Activated naive CD4-positive, alpha-beta T cell treated with Interleukin-2 at 50 U/mL for 16 hours (primary cell): ENCODE results near the gene MGRN1.

Source experiments
- DNase-seq: peaks from one replicate; pipeline ENCODE4 v3.0.0-alpha.2; 2020

Gene MGRN1

DNA sequence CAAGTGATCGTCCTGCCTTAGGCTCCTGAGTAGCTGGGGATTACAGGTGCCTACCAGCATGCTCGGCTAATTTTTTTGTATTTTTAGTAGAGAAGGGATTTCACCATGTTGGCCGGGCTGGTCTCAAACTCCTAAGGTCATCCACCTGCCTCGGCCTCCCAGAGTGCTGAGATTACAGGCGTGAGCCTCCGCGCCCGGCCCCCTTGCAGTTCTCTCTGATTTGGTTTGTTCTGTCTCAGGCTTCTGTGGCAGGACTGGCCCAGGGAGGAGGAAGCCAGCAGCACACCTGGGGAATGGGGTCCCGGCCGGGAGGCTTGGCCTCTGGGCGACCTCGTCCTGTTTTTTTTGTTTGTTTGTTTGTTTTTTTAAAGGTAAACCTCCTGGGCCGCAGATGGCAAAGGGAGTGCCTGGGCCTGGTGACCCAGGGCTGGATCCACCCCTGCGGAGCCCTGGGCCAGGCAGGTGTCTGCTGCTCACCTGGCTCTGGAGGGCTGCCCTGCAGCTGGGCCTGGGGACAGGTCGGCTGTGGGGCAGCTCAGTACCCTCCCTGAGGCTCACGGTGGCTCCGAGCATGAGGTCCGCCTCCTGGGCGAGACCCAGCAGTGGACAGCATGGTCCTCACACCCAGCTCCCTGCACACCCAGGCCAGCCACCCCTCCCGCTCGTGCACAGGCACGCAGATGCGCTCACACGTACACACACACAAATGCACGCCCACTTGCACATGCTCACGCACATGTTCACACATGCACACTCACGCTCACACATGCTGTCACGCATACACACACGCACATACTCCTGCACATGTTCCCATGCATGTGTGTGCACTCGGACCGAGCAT lies 65.5 kb downstream of the MGRN1 start:
- DNase-seq: no peak

DNA sequence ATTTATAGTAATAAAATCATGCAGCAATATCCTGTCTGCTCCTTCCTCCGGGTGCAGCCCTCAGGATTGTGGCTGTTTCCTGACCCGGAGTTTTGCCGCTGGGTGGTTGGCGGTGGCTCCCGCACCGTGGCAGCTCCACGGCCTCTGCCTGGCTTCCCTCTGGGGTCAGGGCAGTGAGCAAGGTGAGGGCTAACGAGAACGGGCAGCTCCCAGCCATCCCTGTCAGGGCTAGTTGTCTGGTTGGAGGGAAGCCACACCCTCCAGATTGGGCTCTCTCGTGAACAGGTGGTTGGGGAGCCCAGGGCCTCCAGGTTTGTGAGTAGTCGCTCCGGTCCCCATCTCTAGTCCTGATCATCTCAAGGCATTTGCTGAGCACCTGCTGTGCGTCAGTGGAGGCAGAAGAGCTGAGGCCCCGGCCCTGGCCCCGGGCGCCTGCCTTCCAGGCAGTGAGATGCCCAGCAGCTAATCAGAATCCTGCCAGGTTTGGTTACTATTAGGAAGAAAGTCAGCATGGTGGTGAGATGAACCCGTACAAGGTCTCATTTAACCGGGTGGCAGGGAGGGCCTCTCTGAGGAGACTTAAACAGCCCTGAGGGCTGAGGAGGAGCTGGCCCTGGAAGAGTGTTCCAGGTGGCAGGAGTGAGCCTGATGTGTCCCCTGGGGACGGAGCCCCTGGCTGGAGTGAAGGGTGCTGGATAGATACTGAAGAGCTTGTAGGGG lies 66.5 kb downstream of the MGRN1 start:
- no peak for DNase-seq

DNA sequence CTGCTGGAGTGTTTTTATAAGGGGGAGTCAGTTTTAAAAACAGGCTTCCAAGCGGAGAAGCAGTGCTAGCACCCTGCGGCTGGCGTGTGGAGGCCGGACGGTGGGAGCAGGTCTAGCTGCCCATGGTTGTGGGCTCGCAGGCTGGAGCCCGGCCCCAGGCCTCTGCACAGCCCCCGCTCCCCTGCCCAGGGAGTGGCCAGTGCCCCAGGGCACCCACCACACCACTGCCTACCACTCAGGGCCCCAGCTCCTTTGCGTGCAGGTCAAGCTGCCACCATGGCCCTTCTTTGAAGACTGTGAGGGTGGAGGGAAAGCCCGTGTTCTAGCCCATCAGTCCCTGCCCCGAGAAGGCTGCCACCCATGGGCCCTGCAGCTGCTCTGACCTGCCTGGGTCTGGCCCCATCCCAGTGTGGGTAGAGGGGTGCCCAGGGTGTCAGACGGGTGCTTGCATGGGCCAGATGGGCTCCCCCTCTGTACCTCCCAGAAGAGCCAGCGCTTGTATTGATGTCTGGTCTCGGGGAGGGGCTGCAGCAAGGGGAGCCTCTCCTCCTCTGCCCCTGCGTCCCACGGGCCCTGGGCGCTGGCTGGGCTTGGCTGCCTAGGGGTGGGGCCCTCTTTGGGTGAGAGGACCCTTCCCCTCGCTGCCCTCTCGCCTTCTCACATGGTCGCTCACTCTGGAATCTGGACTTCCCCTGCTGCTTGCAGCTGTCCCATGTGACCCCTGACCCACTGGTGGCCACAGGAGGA lies 67.2 kb downstream of the MGRN1 start:
- no peak for DNase-seq

DNA sequence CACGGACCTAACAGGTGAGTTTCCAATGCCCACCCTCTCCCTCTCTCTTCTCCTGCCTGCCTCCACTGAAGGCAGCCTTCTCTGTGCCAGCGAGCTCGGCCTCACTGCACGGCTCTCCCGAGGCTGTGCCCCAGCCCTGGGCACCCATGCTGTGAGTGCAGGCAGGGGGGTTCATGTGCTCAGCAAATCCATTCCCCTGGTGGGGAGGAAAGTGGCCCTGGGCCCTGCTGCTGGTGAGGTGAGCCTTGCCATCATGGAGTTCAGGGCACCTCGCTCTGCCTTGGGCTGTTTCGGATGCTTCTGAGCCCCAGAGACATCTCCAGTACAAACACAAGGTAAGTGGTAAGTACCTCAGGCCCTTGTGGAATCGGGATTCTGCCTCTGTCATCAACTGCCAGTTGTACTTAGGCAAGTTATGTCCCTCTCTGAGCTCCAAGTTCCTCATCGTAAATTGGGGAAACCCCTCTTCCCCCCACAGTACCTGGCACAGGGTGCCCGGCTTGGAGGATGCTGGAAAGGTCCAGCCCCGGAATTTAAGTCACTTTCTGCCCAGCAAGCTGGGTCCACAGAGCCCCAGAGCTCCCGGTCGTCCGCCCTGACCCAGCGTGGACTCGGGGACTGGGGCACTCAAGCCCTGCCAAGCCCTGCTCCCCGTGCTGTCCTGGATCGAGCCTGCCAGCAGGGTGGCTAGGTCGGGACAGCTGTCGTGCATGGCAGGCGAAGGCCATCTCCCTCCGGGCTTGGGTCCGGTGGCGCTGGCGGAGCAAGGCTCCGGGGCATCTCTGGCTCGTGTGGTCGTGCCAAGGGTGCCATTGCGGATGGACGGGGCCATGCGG lies 68.1 kb downstream of the MGRN1 start:
- peak; percentile 14 for DNase-seq

DNA sequence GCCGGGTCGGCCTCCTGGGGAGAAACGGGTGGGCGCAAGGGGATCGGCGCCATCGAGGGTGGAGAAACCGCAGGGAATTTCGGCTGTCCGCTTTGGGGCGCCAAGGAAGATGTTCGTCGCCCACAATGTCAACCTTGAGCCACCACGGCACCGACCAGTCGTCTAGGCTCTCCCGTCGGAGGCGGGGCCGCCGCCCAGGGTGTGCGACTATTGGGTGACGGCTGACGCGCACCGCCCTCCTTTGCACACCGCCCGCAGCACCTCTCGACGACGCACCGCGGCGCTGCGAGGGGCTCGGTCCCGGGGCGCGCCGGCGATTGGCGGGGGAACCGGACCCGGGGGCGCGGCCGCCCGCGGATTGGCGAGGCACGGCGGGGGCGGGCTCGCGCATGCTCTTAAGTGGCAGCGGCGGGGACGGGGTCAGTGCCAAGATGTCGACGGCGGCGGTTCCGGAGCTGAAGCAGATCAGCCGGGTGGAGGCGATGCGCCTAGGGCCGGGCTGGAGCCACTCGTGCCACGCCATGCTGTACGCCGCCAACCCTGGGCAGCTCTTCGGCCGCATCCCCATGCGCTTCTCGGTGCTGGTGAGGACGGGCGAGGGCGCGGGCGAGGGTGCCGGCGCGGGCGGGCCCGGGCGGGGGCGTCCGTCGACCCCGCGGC lies 68.8 kb downstream of the MGRN1 start, which contains the start of gene NUDT16L1:
NUDT16L1 (plus strand) TSS at position 267 of the 660 bp plus-strand sequence; CDS start at position 432, 165 bp downstream.
- DNase-seq: peak; percentile 97

DNA sequence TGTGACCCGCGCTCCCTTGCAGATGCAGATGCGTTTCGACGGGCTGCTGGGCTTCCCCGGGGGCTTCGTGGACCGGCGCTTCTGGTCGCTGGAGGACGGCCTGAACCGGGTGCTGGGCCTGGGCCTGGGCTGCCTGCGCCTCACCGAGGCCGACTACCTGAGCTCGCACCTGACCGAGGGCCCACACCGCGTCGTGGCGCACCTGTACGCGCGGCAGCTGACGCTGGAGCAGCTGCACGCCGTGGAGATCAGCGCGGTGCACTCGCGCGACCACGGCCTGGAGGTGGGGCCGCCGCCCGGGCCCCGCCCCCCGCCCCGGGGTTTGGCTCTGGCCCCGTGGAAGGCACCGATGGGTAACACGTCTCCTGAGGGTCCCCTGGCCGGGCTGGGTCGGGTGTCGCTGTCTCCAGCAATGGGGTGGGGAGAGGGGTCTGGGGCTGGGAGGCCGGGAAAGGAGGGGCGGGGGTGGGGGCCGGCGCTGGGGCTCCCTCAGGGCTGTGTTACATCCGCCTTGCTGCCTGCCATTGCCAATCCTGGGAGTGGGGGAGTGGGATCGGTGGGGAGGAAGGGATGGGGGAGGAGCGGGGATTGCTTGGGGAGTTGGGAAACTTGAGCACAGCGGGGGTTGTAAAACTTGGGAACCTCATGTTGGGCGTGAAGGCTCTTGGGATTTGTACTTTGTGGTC lies 69.5 kb downstream of the MGRN1 start:
- peak; percentile 57 for DNase-seq

DNA sequence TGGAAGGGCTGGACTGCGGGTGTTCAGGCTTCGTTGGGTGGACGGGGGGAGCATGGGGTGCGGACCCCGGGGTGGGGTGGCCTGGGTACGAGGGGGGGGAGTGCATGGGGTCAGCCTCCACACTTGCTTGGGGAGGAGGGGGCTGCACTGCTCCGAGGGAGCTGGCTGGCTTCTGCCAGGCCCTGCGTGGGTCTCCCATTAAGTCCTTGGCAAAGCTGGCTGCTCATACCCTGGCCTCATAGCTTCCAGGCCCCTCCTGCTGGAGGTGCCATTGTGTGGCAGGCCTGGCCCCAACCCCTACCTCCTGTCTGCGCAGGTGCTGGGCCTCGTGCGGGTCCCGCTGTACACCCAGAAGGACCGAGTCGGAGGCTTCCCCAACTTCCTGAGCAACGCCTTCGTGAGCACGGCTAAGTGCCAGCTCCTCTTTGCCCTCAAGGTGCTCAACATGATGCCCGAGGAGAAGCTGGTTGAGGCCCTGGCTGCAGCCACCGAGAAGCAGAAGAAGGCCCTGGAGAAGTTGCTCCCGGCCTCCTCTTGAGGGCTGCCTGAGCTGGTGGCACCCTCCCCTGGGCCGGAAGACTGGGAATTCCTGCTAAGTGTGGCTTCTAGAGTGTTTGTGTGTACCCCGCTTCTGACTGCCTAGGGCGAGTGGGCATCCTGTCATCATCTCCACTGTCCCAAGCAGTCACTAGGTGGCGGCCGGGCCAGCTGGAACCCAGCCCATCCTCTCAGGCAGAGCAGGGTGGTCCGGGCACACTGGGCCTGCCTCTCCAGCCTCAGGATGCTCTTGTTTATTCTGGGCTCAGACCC lies 70.2 kb downstream of the MGRN1 start:
- DNase-seq: no peak

DNA sequence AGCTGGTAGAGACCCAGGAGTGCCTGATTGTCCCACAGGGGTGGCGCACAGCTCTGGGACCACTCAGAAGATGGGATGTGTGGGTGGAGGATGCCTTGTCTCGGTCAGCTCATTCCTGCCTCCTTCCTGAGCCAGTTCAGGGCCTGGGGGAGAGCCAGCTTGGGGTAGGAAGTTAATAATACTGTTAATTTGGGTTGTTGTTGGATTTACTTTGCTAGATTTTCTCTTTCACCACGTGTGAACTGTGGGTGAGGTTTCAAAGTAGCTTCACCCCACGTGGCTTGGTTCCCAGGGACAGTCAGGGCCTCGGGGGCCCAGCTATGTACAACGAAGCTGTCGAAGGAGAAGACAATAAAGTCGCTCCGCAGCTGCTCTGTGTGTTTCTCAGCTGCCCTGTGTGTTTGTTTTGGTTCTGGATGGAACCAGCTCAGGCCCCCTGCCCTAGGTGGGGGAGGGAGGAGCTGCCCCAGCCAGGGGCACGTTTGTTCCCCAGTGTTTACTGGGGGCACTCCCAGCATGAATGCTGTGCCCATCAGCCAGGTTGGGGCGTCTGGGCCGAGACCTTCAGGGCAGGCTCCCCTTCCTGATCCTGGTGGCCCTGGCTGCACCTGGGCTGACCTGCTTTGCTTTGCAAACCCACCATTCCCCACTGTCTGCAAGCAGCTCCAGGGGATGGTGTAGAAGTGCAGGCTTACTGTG lies 71.0 kb downstream of the MGRN1 start:
- DNase-seq: no peak

DNA sequence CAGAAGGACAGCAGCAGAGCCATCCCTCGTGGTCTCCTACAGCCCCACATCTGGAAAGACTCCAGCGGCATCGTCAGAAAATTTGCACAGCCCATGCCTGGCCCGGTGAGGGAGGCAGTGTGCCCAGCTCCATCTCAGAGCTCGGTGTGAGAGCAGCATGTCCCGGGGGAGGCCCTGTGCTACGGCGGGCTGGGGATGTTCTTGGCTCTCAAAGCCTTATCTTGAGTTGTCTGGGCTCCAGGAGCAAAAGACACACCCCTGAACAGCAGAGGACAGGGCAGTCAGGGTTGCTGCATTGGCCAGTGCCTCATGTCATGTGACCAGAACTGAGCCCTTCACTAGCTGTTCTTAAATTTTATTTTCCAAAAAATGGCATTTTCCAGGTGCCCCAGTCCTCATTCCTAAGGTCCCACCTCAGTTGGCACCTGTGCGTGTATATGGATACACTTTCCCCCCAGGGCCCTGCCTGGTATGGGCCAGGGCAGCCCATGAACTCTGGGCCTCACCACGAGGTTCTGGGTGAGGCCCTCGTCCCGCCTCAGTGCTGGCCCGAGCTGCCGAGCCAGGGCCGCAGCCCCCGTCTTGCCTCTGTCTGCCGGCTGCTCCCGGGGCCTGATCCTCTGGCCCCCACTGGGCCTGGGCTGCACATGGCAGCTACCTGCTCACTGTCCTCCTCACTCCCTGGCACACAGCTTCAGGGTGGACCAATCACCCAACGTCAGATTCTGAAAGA lies 71.7 kb downstream of the MGRN1 start:
- no peak for DNase-seq

DNA sequence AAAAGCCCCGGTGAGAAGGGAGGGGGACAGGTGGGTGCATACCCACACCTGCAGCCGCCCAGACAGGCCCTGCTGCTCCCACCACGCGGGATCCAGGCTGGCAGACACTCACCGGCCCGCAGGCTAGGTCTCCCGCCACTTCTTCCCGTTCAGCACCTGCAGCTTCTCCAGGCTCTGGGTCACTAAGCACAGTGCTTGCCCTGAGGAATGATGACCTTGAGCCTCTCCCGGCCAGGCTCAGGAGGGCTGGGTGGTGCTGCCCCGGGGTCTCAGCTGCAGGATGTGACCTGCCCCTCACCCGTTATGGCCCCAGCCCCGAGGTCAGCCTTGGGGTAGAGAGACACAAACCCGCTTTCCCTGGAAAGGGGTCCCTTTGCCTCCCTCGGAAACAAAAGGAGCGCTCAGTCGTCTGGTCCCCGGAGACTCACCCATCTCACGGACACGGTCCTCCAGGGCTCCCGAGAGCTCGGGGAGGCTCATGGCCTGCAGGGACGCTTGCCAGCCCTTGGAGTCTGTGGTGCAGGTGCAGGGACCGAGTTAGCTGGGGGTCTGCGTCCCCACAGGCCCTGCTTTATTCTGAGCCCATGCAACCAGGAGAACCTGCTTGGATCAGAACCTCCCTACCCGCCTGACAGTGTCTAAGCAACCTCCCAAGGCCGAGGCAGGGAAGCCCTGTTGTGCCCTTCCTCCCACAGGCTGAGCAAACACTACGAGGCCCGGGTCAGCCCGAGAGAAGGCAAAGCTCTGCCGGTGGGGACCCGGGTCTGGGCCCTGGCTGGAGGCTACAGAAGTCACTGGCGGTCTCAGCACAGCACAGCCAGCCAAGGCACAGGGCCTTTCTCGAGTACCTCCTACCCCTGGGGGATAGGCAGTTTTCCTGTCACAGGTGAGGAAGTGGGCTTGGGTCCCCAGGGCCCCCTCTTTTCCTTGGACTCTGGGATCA lies 72.5 kb downstream of the MGRN1 start:
- no peak for DNase-seq

DNA sequence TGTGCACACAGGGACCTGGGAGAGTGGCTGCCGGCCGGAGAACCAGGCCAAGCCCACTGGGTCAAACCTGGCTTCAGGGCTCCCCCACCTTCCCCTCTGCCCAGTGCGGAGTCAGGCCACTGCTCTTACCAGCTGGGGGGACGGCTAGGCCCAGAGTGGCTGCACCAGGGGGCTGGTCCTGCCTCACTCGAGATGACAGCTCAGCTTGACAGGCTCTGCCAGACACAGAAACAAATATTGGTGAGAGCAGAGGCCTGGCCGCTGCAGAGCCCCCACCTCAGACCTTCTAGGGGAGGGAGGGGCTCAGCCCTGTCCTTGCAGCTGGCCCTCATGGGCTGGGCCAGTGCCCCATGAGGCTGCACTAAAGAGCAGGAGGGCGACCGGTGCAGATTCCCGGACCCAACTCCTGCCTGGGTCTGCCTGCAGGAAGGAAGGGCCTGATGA lies 73.2 kb downstream of the MGRN1 start:
- no peak for DNase-seq

DNA sequence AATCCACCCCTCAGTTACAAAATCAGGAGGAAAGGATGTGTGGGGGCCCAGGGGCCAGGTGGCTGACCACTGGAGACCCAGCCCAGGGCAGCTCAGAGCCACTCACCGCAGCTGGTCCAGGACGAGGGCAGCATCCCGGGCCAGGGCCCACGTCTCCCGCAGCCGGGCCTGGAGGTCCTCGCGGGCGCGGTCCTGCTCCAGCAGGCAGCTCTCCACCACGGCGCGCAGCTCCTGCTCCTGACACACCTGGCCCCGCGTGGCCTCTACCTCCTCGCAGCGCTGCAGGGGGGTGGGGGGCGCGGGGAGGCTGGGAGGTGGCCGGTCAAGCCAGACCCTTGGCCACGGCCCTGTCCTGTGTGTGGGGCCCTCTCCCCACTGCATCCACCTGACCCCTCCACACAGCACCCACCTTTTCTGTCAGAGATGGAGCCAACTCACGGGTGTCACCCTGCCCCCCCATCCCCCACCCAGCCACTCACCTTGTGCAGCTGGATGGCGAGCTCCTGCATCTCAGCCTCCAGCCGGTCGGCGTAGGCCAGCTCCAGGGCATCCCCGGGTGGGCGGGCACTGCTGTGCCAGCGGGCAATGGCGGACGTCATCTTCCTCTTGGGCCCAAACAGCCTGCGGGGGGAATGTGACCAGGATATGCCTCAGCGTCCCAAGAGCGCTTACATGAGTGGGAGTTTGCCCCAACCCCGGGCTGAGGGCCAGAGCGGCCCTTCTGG lies 73.9 kb downstream of the MGRN1 start:
- DNase-seq: no peak

DNA sequence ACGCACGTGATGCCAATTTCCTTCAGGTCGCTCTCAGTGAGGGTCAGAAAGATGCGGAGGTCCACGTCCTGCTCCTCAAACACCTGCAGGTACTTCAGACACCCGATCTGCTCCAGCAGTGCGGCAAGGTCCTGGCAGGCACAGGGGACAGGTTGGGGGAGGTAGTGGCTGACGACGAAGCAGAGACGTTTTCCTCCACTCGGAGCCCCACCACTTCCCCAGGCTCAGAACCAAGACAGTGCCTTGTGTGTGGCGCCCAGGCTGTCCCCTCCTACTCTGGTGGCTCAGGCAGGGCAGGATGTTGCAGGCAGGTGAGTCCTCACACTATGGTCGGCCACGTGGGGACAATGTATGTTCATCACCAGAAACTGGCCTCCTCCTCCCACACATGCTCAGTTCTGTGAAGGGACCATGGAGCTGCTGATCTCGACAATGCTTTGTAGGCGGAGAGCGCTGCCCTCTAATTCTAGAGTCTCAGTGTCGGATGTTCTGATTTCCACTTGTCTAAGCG lies 74.5 kb downstream of the MGRN1 start:
- no peak for DNase-seq

DNA sequence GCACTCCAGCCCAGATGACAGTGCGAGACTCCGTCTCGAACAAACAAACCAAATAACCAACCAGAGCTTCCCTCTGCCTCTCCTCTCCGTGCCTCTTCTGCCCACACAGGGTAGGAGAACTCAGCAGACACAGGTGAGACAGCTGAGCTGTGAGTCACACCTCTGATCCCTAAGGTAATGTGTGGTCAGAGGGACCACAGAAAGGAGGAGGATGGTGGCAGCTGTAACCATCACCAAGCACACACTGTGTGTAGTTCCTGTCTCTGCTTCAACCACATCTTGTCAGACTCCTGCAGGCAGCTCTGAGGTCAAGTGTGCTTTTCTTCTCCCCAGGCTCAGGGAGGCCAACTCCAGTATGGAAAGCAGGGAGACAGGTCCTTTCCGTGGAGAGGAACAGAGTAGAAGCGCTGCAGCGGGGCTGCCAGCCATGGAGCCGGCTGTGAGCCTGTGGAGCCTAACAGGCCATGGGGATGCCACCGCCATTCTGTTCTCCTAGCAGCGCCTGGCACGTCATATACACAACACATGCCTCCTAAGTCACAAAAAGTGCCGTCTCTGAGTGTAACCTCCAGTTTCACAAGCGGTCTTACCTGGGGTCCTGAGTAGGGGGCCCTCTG lies 75.9 kb downstream of the MGRN1 start:
- peak; percentile 20 for DNase-seq

DNA sequence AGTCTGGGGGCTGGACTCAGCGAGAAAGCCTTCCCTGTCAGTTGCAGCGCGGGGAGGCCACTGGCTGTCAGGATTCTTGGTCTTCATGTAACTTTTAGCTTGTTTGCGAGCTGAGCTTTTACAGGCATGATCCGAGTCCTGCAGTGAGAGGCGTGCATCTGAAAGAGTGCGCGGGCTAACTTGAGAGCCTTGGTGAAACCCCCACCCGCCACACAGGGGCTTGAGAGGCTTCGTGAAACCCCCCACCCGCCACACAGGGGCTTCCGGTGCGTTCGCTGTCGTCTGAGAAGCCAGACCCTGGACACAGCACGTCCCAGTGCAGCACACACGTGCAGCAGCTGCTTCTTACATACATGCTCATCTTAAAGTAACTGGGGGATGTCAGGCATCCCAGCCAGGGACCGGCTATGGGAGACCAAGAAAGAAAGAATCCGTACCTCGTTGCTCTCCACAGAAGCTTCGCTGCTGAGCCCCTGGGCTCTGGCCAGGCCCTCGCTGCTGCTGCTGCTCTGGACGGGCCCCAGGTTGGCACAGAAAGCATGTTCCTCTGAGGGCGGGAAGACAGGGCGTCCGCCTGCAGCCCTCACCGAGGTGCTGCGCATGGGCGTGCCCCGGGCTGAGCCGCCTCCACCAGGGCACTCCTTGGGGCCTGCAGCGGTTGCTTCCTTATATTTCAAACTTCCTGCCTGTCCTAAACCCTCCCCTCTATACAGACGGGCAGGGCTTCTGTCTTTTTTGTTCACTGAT lies 76.5 kb downstream of the MGRN1 start:
- no peak for DNase-seq
